ENCODE measurements around the gene DHRS4L2.
"Not testable (repeated sequence)": the region's sequence is repeated elsewhere in the genome, so short reads cannot be mapped to it uniquely, and the experiment has no call there.

The DHRS4L2 gene

GRCh38 chr14:23973178-23973577 is 15.6 kb upstream of the DHRS4L2 start:
- DNase-seq = not testable (repeated sequence)

DNA sequence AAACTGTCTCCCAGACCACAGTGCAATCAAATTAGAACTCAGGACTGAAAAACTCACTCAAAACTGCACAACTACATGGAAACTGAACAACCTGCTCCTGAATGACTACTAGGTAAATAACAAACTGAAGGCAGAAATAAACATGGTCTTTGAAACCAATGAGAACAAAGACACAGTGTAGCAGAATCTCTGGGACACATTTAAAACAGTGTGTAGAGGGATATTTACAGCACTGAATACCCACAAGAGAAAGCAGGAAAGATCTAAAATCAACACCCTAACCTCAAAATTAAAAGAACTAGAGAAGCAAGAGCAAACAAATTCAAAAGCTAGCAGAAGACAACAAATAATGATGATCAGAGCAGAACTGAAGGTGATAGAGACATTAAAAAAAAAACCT is 14.7 kb upstream of the DHRS4L2 start:
- DNase-seq = not testable (repeated sequence)

DNA sequence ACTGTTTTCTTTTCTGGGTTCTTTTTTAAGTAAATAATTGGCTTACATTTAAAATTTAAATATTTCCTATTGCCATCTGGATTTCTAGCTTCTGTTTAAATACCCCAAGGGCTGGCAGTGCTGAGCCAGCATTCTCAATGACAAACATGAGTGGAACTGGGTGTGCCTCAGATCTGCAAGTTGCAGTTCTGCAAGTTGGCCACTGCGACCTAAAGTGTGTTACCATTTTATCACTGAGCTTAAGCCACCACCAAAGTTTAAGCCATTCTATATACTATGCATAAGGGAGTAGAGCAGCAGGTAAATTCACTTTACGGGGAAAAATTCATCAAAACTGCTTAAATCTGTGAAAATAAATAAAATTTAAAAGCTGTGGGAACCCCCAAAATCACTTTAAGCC is 11.5 kb upstream of the DHRS4L2 start:
- not testable (repeated sequence) for DNase-seq

DNA sequence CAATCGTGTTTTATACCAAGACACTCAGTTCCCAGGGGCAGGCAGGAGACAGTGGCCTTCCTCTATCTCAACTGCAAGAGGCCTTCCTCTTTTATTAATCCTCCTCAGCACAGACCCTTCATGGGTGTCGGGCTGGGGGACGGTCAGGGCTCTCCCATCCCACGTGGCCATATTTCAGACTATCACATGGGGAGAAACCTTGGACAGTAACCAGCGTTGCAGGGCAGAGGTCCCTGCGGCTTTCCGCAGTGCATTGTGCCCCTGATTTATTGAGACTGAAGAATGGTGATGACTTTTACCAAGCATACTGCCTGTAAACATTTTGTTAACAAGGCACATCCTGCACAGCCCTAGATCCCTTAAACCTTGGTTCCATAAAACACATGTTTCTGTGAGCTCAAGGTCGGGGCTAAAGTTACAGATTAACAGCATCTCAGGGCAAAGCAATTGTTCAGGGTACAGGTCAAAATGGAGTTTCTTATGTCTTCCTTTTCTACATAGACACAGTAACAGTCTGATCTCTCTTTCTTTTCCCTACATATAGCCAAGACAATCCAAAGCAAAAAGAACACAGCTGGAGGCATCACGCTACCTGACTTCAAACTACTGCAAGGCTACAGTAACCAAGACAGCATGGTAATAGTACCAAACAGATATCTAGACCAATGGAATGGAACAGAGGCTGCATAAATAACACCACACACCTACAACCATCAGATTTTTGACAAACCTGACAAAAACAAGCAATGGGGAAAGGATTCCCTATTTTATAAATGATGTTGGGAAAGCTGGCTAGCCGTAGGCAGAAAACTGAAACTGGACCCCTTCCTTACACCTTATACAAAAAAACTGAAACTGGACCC is 6.5 kb upstream of the DHRS4L2 start:
- DNase-seq = not testable (repeated sequence)

GRCh38 chr14:23984891-23985602 is 3.7 kb upstream of the DHRS4L2 start:
- no peak for DNase-seq

- not testable (repeated sequence) for DNase-seq
Observed at GRCh38 chr14:23988223-23988606, 514 bp upstream of the DHRS4L2 start.

GRCh38 chr14:23989734-23990445 is 1.2 kb downstream of the DHRS4L2 start:
- peak in 41 of 51 donors; percentile 16 to 82 (median 58) for DNase-seq

DNA sequence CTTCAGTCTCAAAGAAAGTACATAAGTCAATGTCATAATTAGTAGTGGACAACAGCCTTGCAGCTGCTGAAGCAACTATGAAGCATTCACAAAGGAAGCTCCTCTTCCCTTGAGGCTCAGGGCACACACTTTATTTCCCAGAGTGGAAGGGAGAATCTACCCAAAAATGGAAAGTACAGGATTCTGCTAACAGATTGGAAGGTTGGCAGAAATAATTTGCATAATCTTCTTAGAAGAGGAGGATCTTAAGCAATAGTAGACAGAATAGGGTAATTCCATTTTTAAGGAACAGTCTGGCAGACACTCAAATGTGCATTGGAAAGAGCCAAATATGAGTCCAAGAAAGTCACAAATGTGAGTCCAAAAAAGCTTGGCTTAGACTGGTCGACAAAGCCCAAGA is 2.2 kb downstream of the DHRS4L2 start:
- not testable (repeated sequence) for DNase-seq

DNA sequence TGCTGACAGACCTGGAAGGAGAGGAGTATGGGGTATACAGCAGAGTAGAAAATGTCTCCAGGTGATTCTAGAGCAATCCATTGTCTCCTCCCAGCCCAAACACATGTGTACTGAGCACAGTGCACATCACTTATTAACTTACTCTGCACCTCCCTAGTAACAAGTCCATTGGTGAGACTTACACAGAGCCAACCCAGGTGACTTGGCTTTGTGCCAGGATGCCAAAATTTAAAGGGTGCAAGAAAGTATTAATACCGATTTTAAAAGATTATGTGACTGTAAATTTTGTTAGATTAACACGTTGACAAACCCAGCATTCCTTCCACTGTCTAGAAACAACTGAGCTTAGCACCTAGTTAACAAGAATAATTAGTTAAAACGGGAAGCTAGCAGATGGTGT is 4.3 kb downstream of the DHRS4L2 start:
- not testable (repeated sequence) for DNase-seq

DNA sequence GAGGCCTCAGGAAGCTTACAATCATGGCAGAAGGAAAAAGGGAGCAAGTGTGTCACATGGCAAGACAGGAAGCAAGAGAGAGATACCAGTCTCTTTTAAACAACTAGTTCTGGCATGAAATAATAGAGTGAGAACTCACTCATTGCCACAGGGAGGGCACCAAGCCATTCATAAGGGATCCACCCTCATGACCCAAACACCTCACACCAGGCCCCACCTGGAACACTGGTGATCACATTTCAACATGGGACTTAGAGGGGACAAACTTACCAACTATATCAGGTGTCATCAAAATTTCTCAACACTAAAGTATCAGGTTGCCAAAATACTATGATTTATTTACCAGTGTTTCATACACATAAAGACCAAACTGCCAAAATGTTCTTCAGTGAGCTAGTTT is 7.3 kb downstream of the DHRS4L2 start:
- DNase-seq = not testable (repeated sequence)

DNA sequence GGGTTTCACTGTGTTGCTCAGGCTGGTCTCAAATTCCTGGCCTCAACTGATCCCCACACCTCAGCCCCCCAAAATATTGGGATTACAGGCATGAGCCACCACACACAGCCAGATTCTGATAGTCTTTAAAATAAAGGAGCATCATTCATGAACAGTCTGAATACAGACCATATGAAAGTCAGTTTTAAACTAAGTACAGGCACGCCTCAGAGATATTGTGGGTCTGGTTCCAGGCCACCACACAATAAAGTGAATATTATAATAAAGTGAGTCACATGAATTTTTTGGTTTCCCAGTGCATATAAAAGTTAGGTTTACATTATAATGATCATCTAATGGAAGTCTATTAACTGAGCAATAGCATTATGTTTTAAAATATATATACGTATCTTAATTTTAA is 8.1 kb downstream of the DHRS4L2 start:
- DNase-seq = not testable (repeated sequence)

- DNase-seq = not testable (repeated sequence)
Observed at GRCh38 chr14:23999640-24000039, 10.9 kb downstream of the DHRS4L2 start.

DNA sequence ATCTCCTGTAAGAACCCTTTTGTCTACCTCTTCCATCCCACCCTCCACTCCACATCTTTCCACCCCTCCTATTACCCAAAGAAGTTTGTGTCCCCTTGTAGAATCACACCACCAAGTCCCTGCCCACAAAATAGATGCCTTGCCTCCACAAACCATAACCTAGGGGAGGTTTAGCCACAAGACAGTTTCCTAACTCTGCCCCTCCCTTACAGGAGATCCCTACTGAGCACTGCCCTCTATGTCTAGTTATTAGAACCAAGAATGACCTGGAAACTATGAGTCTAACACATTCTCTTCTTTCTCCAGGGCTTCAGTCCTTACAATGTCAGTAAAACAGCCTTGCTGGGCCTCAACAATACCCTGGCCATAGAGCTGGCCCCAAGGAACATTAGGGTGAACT is 12.3 kb downstream of the DHRS4L2 start:
- not testable (repeated sequence) for DNase-seq

GRCh38 chr14:24001679-24002078 is 12.9 kb downstream of the DHRS4L2 start:
- DNase-seq = not testable (repeated sequence)

GRCh38 chr14:24006471-24006816 is 17.7 kb downstream of the DHRS4L2 start:
- DNase-seq = not testable (repeated sequence)

- DNase-seq = peak in 29 of 51 donors; percentile 15 to 74 (median 38)
Observed at GRCh38 chr14:24006817-24007652, 18.3 kb downstream of the DHRS4L2 start.

- no peak for DNase-seq
Observed at GRCh38 chr14:24011051-24011450, 22.3 kb downstream of the DHRS4L2 start.

- not testable (repeated sequence) for DNase-seq
Observed at GRCh38 chr14:24012726-24013273, 24.1 kb downstream of the DHRS4L2 start.

DNA sequence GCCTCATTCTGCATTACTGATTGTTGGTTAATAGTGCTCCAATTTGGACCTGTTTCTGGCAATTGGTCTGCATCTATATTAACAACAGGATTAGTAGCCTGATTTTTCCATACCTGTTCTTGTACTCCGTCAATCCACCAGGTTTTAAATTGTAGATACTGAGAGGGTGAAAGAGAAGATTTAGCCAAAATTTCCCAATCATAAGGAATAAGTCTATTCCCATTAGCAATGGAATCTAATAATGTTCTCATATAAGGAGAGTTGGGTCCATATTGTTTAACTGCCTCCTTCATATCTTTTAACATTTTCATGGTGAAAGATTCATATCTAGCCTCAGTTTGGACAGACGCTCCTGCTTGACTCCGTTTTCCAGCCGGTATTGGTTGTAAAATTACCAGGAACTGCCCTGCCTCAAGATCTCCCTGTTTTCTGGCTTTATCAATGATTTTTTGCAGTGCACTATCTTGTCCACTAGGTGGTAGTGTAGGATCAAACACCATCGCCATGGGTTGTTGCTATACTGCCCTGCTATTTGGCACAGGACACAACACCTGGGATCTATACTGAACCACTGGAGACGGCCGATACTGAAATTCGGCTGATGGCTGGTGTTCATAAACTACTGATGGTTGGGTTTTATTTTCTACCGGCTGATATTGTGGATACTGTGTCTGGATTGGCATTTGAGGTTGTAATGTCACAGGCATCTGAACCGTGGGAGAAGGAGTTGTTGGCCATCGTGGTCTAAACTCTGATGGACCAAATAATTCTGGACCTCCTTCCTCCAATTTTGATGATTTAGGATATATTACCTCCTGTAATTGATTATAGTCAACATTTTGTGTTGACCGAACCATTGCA is 25.2 kb downstream of the DHRS4L2 start:
- peak in 18 of 51 donors; percentile 12 to 73 (median 24) for DNase-seq

GRCh38 chr14:24015745-24016144 is 27.0 kb downstream of the DHRS4L2 start:
- DNase-seq = not testable (repeated sequence)

Data from hypothalamus (tissue), 51 donors.